NCI-H510A treated with DMSO at 0.1 percent for 48 hours (cell line): ENCODE measurements around the gene PDE4B.

Experiments used
- DNase-seq: peaks from one replicate; lab custom pipeline; 2025; lab: John Stamatoyannopoulos, UW

Gene PDE4B

DNA sequence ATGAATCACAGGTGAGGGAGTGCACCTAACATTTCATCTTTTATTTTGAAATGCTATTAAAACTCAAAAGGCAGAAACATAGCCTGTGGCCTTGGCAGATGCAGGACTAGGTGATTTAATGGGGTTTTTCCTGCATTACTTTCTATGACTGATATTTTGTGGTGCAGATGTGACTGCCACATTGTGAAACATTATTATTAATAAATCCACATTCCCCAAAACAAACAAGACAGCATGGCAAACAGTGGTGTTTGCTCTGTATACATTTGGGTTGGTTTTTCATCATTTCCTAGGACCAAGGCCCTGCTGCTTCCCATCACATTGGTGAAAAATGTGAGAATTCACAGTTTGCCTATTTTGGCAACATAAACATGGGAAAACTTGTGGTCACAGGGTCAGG lies 493.6 kb downstream of the PDE4B start:
- no peak for DNase-seq

GRCh38 chr1:66288048-66288447 lies 495.4 kb downstream of the PDE4B start:
- DNase-seq, result no peak

GRCh38 chr1:66290761-66291530 lies 498.3 kb downstream of the PDE4B start:
- no peak for DNase-seq

DNA sequence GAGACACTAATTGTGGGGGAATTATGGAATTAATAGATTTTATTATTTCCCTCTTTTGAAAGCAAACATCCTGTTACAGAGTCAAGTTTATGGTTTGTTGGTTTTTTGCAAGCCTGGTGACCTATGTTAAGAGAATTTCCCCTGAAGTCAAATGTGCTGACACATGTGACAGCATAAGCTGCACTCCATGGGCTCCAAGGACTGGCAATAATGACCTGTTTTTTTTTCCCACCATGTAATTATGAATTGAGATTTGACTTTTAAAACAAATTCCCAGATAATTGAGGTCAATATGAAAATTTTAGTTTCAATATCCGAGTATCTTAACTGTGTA lies 498.8 kb downstream of the PDE4B start:
- no peak for DNase-seq

GRCh38 chr1:66292305-66292704 lies 499.6 kb downstream of the PDE4B start:
- DNase-seq, result no peak

DNA sequence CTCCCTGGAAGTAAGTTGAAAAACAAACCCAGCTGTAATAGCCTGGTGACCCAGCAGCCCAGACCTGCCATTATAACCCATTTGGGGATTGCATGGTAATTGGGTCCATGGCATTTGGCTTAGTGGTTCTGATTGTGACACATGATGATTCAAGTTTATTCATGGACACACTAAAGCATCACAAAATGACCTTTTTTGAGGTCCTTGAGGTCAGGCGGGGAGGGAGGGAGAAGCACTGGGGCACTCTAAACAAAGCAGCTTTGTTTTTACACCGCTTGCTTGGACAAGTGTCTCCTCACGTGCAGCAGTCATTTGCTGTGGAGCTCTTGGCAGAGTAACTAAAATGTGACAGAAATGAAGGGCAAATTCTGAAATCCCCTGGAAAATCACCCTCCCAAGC lies 500.2 kb downstream of the PDE4B start:
- no peak for DNase-seq

DNA sequence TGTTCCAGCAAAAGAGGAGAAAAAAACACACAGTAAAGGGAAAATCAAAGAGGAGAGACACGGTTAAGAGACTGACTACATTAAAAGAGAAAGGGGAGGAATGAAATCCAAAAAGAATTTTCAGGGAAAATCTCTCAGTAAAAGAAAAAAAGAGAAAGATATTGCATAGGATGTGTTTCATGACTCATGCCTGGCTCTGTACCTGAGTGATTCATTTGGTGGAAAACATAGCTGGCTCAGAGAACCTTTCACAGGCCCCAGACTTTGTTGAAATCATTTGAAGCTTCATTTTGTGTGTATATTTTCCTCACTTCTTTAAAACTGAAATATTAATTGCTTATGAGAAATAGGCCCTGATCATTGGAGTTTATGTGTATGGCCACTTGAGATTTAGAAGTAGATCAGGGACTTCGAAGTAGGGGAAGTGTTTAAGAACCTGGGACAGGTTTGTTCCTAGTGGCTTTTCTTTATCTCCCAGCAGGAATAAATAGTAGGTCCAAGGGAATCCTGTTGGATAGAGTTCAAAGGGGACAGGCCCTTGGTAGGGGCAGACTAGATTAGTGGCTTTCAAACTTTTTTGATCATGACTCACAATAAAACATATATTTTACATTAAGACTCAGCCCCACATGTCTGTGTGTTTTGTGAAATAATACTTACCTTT lies 502.1 kb downstream of the PDE4B start:
- DNase-seq, result no peak

DNA sequence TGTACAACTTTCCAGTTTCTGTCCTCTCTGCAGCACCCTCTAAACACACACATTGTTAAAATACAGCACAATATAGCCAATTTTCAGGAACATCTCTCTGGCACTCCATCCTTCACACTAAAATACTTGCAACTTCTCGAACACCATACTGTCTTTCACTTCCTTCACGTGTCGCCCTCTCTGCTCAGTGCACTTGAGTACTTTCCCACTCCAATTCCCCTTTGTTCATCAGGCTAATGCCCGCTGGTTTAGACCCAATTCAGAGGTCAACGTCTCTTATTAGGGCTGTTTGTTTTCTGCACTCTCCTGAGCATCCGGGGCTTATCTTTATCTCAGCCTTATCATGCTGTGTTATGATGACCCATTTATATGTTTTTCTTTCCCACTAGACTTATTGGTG lies 503.1 kb downstream of the PDE4B start:
- no peak for DNase-seq

- no peak for DNase-seq
Measured at GRCh38 chr1:66296370-66296769, 503.7 kb downstream of the PDE4B start.

- DNase-seq, result no peak
Measured at GRCh38 chr1:66296951-66297350, 504.3 kb downstream of the PDE4B start.

DNA sequence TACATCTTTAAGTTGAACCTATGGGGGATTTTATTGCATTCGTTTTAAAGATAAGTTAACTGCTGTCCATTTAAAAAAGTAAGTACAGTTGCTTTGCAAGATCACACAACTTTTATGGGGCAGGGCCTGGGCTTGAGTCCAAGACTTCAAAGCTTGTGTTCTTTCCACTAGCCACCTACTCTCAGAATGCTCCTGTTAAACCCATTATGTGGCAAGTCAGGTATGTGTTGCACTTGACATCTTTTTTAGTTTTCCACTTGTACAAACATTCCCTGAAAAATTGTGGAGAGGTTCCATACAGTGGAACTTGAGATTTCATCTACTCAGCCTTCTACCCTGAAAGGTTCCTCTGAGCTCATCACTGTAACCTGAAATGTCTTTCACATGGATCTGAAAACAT lies 505.8 kb downstream of the PDE4B start:
- no peak for DNase-seq

GRCh38 chr1:66300280-66300971 lies 507.7 kb downstream of the PDE4B start:
- DNase-seq, result no peak

DNA sequence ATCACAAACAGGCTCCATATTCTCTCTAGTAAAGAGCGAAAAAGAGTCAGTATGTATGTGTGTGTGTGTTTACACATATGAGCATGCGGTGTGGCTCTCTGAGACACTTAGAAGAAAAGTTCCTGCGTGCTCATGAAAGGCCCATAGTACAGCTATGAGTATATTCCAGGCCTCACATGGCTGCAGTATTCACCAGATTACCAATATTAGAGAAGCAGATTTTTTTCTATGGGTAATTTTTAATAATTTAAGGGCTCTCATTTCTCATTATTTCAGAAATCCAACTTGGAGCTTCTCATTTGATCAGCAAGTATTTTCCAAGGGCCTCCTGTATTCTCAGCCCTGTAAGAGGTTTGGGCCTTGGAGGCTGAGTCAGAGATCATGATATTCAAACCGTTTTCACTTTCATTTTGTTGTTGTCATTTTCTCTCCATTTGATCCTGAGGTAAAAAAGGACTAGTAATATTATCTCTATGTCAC lies 508.3 kb downstream of the PDE4B start:
- no peak for DNase-seq

- no peak for DNase-seq
Measured at GRCh38 chr1:66302184-66302742, 509.6 kb downstream of the PDE4B start.

GRCh38 chr1:66302815-66303214 lies 510.1 kb downstream of the PDE4B start:
- no peak for DNase-seq

- DNase-seq, result no peak
Measured at GRCh38 chr1:66303646-66304045, 511.0 kb downstream of the PDE4B start.

- no peak for DNase-seq
Measured at GRCh38 chr1:66304128-66304527, 511.4 kb downstream of the PDE4B start.

- no peak for DNase-seq
Measured at GRCh38 chr1:66305927-66306326, 513.2 kb downstream of the PDE4B start.

- no peak for DNase-seq
Measured at GRCh38 chr1:66309006-66309741, 516.5 kb downstream of the PDE4B start.

GRCh38 chr1:66311092-66311491 lies 518.4 kb downstream of the PDE4B start:
- DNase-seq, result no peak

GRCh38 chr1:66311628-66312027 lies 518.9 kb downstream of the PDE4B start:
- DNase-seq, result no peak
